Esophagus muscularis mucosa (tissue), 3 donors: Measurements from ENCODE around the gene CTNNA3.

Experiments used
- POLR2A ChIP-seq: fragments of 450-650 bp; IDR thresholded peaks from one replicate; pipeline ENCODE4 v1.6.1; 2017; ENCODE audit warnings: antibody characterized with exemption, moderate library complexity, mild to moderate bottlenecking, low read depth
- POLR2AphosphoS5 ChIP-seq, 2 donors: sonication (generic); formaldehyde crosslinking; IDR thresholded peaks; one replicate each; pipeline ENCODE4 v1.6.1; 2017; ENCODE audit warnings: antibody characterized with exemption in 2 of 2
- TF ChIP-seq, protein P1 (sequence below), 3 experiments: fragments of 200-600 bp in 2 of 3; fragments of 450-650 bp in 1 of 3; sonication (generic) in 2 of 3; IDR thresholded peaks; one replicate each; pipeline ENCODE4 v1.5.1; 2017 to 2019; ENCODE audit warnings: antibody characterized with exemption in 3 of 3, mild to moderate bottlenecking in 2 of 3, moderate library complexity in 1 of 3

- TF ChIP-seq, protein P1, sequence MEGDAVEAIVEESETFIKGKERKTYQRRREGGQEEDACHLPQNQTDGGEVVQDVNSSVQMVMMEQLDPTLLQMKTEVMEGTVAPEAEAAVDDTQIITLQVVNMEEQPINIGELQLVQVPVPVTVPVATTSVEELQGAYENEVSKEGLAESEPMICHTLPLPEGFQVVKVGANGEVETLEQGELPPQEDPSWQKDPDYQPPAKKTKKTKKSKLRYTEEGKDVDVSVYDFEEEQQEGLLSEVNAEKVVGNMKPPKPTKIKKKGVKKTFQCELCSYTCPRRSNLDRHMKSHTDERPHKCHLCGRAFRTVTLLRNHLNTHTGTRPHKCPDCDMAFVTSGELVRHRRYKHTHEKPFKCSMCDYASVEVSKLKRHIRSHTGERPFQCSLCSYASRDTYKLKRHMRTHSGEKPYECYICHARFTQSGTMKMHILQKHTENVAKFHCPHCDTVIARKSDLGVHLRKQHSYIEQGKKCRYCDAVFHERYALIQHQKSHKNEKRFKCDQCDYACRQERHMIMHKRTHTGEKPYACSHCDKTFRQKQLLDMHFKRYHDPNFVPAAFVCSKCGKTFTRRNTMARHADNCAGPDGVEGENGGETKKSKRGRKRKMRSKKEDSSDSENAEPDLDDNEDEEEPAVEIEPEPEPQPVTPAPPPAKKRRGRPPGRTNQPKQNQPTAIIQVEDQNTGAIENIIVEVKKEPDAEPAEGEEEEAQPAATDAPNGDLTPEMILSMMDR (IDR thresholded peaks at IDR 0.05): no peak
- no peak for TF ChIP-seq POLR2A
- TF ChIP-seq POLR2AphosphoS5 (IDR thresholded peaks at IDR 0.05): no peak
These were observed 45.4 kb downstream of the CTNNA3 start for GRCh38 chr10:67650558-67650957.
